ENCODE measurements around the gene ITPKC.

ITPKC gene

DNA sequence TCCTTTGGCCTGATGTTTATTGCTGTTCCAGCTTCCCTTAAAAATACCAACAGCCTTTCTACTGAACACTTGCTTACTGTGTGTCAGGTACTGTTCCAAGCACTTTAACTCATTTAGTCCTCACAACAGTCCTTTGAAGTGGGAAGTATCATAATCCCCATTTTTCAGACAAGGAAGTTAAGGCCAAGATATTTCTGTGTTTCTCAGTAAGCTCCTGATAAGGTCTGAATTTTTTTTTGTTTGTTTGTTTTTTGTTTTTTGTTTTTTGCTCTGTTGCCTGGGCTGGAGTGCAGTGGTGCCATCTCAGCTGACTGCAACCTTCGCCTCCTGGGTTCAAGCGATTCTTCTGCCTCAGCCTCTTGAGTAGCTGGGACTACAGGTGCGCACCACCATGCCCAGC, 41.6 kb downstream of the ITPKC start:
- TF ChIP-seq ZBTB7A (IDR thresholded peaks at IDR 0.05; ENCODE audit: low read depth) = no peak
- TF ChIP-seq RAD21 (IDR thresholded peaks at IDR 0.05; ENCODE audit: low read depth) = no peak
- TF ChIP-seq EGR1 (IDR thresholded peaks at IDR 0.05) = no peak
- no peak for TF ChIP-seq TCF12 (IDR thresholded peaks at IDR 0.05; ENCODE audit: low read depth)
- no peak for TF ChIP-seq CREB1 (IDR thresholded peaks at IDR 0.05; ENCODE audit: low read depth)
- no peak for TF ChIP-seq NFIC (IDR thresholded peaks at IDR 0.05)
- TF ChIP-seq FOXM1 (IDR thresholded peaks at IDR 0.05; ENCODE audit: borderline replicate concordance, low read depth) = no peak
- no peak for TF ChIP-seq EP300 (IDR thresholded peaks at IDR 0.05; ENCODE audit: borderline replicate concordance)
- TF ChIP-seq, protein P1, sequence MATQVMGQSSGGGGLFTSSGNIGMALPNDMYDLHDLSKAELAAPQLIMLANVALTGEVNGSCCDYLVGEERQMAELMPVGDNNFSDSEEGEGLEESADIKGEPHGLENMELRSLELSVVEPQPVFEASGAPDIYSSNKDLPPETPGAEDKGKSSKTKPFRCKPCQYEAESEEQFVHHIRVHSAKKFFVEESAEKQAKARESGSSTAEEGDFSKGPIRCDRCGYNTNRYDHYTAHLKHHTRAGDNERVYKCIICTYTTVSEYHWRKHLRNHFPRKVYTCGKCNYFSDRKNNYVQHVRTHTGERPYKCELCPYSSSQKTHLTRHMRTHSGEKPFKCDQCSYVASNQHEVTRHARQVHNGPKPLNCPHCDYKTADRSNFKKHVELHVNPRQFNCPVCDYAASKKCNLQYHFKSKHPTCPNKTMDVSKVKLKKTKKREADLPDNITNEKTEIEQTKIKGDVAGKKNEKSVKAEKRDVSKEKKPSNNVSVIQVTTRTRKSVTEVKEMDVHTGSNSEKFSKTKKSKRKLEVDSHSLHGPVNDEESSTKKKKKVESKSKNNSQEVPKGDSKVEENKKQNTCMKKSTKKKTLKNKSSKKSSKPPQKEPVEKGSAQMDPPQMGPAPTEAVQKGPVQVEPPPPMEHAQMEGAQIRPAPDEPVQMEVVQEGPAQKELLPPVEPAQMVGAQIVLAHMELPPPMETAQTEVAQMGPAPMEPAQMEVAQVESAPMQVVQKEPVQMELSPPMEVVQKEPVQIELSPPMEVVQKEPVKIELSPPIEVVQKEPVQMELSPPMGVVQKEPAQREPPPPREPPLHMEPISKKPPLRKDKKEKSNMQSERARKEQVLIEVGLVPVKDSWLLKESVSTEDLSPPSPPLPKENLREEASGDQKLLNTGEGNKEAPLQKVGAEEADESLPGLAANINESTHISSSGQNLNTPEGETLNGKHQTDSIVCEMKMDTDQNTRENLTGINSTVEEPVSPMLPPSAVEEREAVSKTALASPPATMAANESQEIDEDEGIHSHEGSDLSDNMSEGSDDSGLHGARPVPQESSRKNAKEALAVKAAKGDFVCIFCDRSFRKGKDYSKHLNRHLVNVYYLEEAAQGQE (IDR thresholded peaks at IDR 0.05; ENCODE audit: low read depth) = no peak
- TF ChIP-seq, protein P2, sequence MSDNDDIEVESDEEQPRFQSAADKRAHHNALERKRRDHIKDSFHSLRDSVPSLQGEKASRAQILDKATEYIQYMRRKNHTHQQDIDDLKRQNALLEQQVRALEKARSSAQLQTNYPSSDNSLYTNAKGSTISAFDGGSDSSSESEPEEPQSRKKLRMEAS (IDR thresholded peaks at IDR 0.05) = no peak
- TF ChIP-seq YY1 (IDR thresholded peaks at IDR 0.05; ENCODE audit: low read depth) = no peak
- TF ChIP-seq, protein P3, sequence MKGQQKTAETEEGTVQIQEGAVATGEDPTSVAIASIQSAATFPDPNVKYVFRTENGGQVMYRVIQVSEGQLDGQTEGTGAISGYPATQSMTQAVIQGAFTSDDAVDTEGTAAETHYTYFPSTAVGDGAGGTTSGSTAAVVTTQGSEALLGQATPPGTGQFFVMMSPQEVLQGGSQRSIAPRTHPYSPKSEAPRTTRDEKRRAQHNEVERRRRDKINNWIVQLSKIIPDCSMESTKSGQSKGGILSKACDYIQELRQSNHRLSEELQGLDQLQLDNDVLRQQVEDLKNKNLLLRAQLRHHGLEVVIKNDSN (IDR thresholded peaks at IDR 0.05) = no peak
- no peak for TF ChIP-seq CEBPB (IDR thresholded peaks at IDR 0.05)
- no peak for TF ChIP-seq TAF1 (IDR thresholded peaks at IDR 0.05; ENCODE audit: low read depth)
- no peak for TF ChIP-seq TEAD4 (IDR thresholded peaks at IDR 0.05)

DNA sequence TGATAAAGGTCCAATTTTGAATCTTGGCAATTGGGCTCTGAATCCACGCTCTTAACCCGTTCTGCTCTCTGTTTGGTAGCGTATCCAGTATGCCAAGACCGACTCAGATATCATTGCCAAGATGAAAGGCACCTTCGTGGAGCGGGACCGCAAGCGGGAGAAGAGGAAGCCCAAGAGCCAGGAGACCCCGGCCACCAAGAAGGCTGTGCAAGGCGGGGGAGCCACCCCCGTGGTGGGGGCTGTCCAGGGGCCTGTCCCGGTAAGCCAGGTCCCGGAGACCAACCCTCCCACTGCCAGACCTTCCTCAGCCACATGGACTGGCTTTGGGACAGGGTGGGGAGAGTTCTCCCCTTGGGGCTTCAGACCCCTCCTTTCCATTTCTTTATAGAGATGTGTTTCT, 42.4 kb downstream of the ITPKC start:
- TF ChIP-seq, protein P3 (IDR thresholded peaks at IDR 0.05) = no peak
- TF ChIP-seq FOXM1 (IDR thresholded peaks at IDR 0.05; ENCODE audit: borderline replicate concordance, low read depth) = no peak

DNA sequence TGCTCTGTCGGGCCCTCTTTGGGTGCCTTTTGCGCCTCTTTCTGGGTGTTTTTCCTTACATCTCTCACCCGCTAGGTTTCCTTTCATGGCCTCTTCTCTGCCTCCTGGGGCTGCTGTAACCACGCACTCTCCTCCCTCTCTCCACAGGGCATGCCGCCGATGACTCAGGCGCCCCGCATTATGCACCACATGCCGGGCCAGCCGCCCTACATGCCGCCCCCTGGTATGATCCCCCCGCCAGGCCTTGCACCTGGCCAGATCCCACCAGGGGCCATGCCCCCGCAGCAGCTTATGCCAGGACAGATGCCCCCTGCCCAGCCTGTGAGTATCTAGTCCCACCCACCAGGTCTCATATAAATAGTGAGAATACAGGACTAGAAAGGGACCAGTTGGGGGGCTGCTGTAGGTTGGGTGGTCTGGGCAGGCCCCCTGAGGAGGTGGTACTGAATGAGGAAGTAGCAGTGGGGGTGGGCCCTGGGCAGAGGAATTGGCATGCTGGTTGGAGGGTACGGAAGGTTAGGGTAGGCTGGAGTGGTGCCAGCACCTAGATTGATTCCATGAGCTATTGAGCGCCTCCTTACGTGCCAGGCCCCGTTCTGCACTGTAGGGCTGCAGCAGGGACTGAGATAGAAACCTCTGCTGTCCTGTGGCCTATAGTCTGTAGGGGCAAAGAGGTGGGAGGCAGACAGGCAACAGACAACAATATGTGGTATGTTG, 46.0 kb downstream of the ITPKC start:
- no peak for TF ChIP-seq YY1 (IDR thresholded peaks at IDR 0.05; ENCODE audit: low read depth)
- no peak for TF ChIP-seq TAF1 (IDR thresholded peaks at IDR 0.05; ENCODE audit: low read depth)
- no peak for TF ChIP-seq EP300 (IDR thresholded peaks at IDR 0.05; ENCODE audit: borderline replicate concordance)
- TF ChIP-seq TEAD4 (IDR thresholded peaks at IDR 0.05) = no peak
- TF ChIP-seq FOXM1 (IDR thresholded peaks at IDR 0.05; ENCODE audit: borderline replicate concordance, low read depth) = no peak
- TF ChIP-seq, protein P1 (IDR thresholded peaks at IDR 0.05; ENCODE audit: low read depth) = no peak
- no peak for TF ChIP-seq ZBTB7A (IDR thresholded peaks at IDR 0.05; ENCODE audit: low read depth)
- TF ChIP-seq, protein P2 (IDR thresholded peaks at IDR 0.05) = no peak

DNA sequence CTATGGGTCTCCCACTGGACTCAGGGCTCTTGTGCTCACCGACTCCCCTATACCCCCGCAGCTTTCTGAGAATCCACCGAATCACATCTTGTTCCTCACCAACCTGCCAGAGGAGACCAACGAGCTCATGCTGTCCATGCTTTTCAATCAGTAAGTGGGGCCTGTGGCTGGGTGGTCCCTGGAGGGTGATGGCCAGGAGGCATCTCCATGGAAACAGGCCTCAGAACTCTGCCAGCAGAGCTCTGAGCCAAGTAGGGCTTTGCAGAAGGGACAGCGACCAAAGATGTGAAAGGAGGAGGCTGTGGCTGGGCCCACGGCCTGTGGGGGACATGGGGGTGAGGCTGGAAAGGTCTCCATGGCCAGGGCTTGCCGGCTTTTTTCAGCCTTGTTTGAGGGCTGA, 46.6 kb downstream of the ITPKC start:
- no peak for TF ChIP-seq RAD21 (IDR thresholded peaks at IDR 0.05; ENCODE audit: low read depth)
- TF ChIP-seq EGR1 (IDR thresholded peaks at IDR 0.05) = no peak
- no peak for TF ChIP-seq EP300 (IDR thresholded peaks at IDR 0.05; ENCODE audit: borderline replicate concordance)
- no peak for TF ChIP-seq TAF1 (IDR thresholded peaks at IDR 0.05; ENCODE audit: low read depth)
- TF ChIP-seq ZBTB7A (IDR thresholded peaks at IDR 0.05; ENCODE audit: low read depth) = no peak
- TF ChIP-seq YY1 (IDR thresholded peaks at IDR 0.05; ENCODE audit: low read depth) = no peak
- no peak for TF ChIP-seq FOXM1 (IDR thresholded peaks at IDR 0.05; ENCODE audit: borderline replicate concordance, low read depth)
- TF ChIP-seq TEAD4 (IDR thresholded peaks at IDR 0.05) = no peak
- TF ChIP-seq, protein P2 (IDR thresholded peaks at IDR 0.05) = no peak
- TF ChIP-seq CEBPB (IDR thresholded peaks at IDR 0.05) = no peak

DNA sequence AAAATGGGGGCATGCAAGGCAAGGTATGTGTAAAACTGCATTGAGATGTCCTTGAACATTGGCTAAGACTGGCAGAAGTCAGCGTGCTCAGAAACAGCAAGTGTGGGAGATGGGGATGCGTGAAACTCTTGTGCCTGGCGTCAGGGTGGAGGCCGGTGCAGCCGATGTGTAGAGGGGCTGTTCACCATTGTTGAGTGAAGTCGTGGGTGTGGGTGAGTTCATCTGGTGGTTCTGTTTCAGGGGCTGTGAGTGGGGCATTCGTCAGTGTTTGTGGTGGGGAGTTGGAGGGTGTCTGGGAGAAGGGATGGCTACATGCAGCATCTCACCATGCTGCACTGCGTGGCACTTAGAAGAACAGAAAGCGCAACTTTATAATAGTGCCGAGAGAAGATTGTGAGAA, 47.1 kb downstream of the ITPKC start:
- TF ChIP-seq CEBPB (IDR thresholded peaks at IDR 0.05) (no peak), TAF1 (IDR thresholded peaks at IDR 0.05; ENCODE audit: low read depth) (no peak), YY1 (IDR thresholded peaks at IDR 0.05; ENCODE audit: low read depth) (no peak), EGR1 (IDR thresholded peaks at IDR 0.05) (no peak), FOXM1 (IDR thresholded peaks at IDR 0.05; ENCODE audit: borderline replicate concordance, low read depth) (no peak), NFIC (IDR thresholded peaks at IDR 0.05) (no peak), TEAD4 (IDR thresholded peaks at IDR 0.05) (no peak), ZBTB7A (IDR thresholded peaks at IDR 0.05; ENCODE audit: low read depth) (no peak), CREB1 (IDR thresholded peaks at IDR 0.05; ENCODE audit: low read depth) (no peak)
- TF ChIP-seq, protein P3 (IDR thresholded peaks at IDR 0.05) = no peak
- TF ChIP-seq, protein P2 (IDR thresholded peaks at IDR 0.05) = no peak
- TF ChIP-seq, protein P1 (IDR thresholded peaks at IDR 0.05; ENCODE audit: low read depth) = no peak
